ENCODE measurements around the gene ZNF74.

- no peak for TF ChIP-seq CTCF (IDR thresholded peaks at IDR 0.05)
- no peak for TF ChIP-seq POLR2A (IDR thresholded peaks at IDR 0.05)
Measured at GRCh38 chr22:20397498-20397897, 3.5 kb downstream of the ZNF74 start.
